HEK293 (cell line): ENCODE measurements around the gene DCTN4.

Experiments used
- CTCF ChIA-PET: fragments of 350-600 bp; formaldehyde crosslinking; extraction: SDS; loops from one replicate; lab custom pipeline; 2021; ENCODE audit warnings: antibody characterized with exemption; lab: Yijun Ruan, JAX
- POLR2A ChIA-PET: fragments of 300-600 bp; formaldehyde crosslinking; extraction: SDS; loops from one replicate; lab custom pipeline; 2020; ENCODE audit warnings: antibody characterized with exemption, inconsistent platforms; lab: Yijun Ruan, JAX
- H3K27ac ChIP-seq: fragments of 200-500 bp; sonication (Bioruptor generic); 2 replicates; pipeline ENCODE4 v1.5.1; 2014; ENCODE audit warnings: low read depth, low read length, control low read depth, inconsistent platforms; ENCODE audit errors: extremely low read depth
- H3K36me3 ChIP-seq, 2 experiments: fragments of 200-500 bp in 1 of 2; sonication (Bioruptor generic) in 1 of 2; 1 replicate in 1 of 2; 2 replicates in 1 of 2; pipeline ENCODE4 v1.5.1; 2014 to 2017; ENCODE audit warnings: inconsistent platforms in 2 of 2, low read length in 2 of 2; ENCODE audit not compliant: control insufficient read depth in 2 of 2, insufficient read depth in 1 of 2
- H3K4me1 ChIP-seq: fragments of 200-500 bp; sonication (Bioruptor generic); 2 replicates; pipeline ENCODE4 v1.5.1; 2014; ENCODE audit warnings: mild to moderate bottlenecking, low read length, inconsistent platforms; ENCODE audit not compliant: control insufficient read depth, insufficient read depth
- H3K4me3 ChIP-seq: 2 replicates; pipeline ENCODE4 v1.5.1; 2011; ENCODE audit warnings: low read depth, mild to moderate bottlenecking, control low read depth, low read length, moderate library complexity
- H3K9me3 ChIP-seq: fragments of 200-500 bp; sonication (Bioruptor generic); 2 replicates; pipeline ENCODE4 v1.5.1; 2014; ENCODE audit warnings: low read depth, low read length, inconsistent platforms; ENCODE audit not compliant: control insufficient read depth, insufficient read depth
- KLF16 ChIP-seq: fragments of 450-650 bp; formaldehyde crosslinking; IDR thresholded peaks from 2 replicates; pipeline ENCODE4 v1.5.1; 2017; ENCODE audit warnings: missing biosample characterization, missing genetic modification characterization
- REPIN1 ChIP-seq: fragments of 450-650 bp; formaldehyde crosslinking; IDR thresholded peaks from 2 replicates; pipeline ENCODE4 v1.5.1; 2017; ENCODE audit warnings: missing biosample characterization, missing genetic modification characterization, low read depth
- SALL2 ChIP-seq: fragments of 450-650 bp; formaldehyde crosslinking; IDR thresholded peaks from 2 replicates; pipeline ENCODE4 v1.5.0; 2017; ENCODE audit warnings: missing biosample characterization, mild to moderate bottlenecking, missing genetic modification characterization, borderline replicate concordance
- SP7 ChIP-seq: fragments of 450-650 bp; formaldehyde crosslinking; IDR thresholded peaks from 2 replicates; pipeline ENCODE4 v1.5.1; 2016; ENCODE audit warnings: missing biosample characterization, missing genetic modification characterization
- ZBTB1 ChIP-seq: fragments of 450-650 bp; formaldehyde crosslinking; IDR thresholded peaks from 2 replicates; pipeline ENCODE4 v1.5.1; 2016; ENCODE audit warnings: missing biosample characterization, missing genetic modification characterization
- ZBTB21 ChIP-seq: fragments of 450-650 bp; formaldehyde crosslinking; IDR thresholded peaks from 2 replicates; pipeline ENCODE4 v1.5.1; 2017; ENCODE audit warnings: missing biosample characterization, missing genetic modification characterization
- ZNF24 ChIP-seq: fragments of 450-650 bp; formaldehyde crosslinking; IDR thresholded peaks from 2 replicates; pipeline ENCODE4 v1.5.1; 2016; ENCODE audit warnings: missing biosample characterization, missing genetic modification characterization
- ZNF37A ChIP-seq: fragments of 450-650 bp; IDR thresholded peaks from 2 replicates; pipeline ENCODE4 v1.5.1; 2018; ENCODE audit warnings: missing biosample characterization, missing genetic modification characterization
- ZNF501 ChIP-seq: fragments of 450-650 bp; formaldehyde crosslinking; IDR thresholded peaks from 2 replicates; pipeline ENCODE4 v1.5.1; 2016; ENCODE audit warnings: missing biosample characterization, missing genetic modification characterization
- ZNF510 ChIP-seq: fragments of 450-650 bp; formaldehyde crosslinking; IDR thresholded peaks from 2 replicates; pipeline ENCODE4 v1.5.1; 2018; ENCODE audit warnings: mild to moderate bottlenecking, missing genetic modification characterization, missing biosample characterization; ENCODE audit not compliant: insufficient replicate concordance
- ZNF560 ChIP-seq: fragments of 450-650 bp; formaldehyde crosslinking; IDR thresholded peaks from 2 replicates; pipeline ENCODE4 v1.5.1; 2017; ENCODE audit warnings: missing biosample characterization, missing genetic modification characterization, borderline replicate concordance
- ZNF571 ChIP-seq: fragments of 450-650 bp; formaldehyde crosslinking; IDR thresholded peaks from 2 replicates; pipeline ENCODE4 v1.5.0; 2017; ENCODE audit warnings: missing biosample characterization, missing genetic modification characterization
- ZNF596 ChIP-seq: fragments of 450-650 bp; IDR thresholded peaks from 2 replicates; pipeline ENCODE4 v1.5.0; 2018; ENCODE audit warnings: missing biosample characterization, mild to moderate bottlenecking, missing genetic modification characterization, moderate library complexity
- ZNF621 ChIP-seq: fragments of 450-650 bp; formaldehyde crosslinking; IDR thresholded peaks from 2 replicates; pipeline ENCODE4 v1.5.1; 2017; ENCODE audit warnings: missing biosample characterization, missing genetic modification characterization
- ZNF747 ChIP-seq: fragments of 450-650 bp; formaldehyde crosslinking; IDR thresholded peaks from 2 replicates; pipeline ENCODE4 v1.5.1; 2016; ENCODE audit warnings: missing biosample characterization, missing genetic modification characterization
- ZNF830 ChIP-seq: fragments of 450-650 bp; IDR thresholded peaks from 2 replicates; pipeline ENCODE4 v1.5.0; 2018; ENCODE audit warnings: missing biosample characterization, missing genetic modification characterization, low read depth, mild to moderate bottlenecking, moderate library complexity
- ZNF837 ChIP-seq: fragments of 450-650 bp; formaldehyde crosslinking; IDR thresholded peaks from 2 replicates; pipeline ENCODE4 v1.5.1; 2016; ENCODE audit warnings: missing biosample characterization, missing genetic modification characterization
- TF ChIP-seq, protein P1 (sequence below): fragments of 450-650 bp; formaldehyde crosslinking; IDR thresholded peaks from 2 replicates; pipeline ENCODE4 v1.5.1; 2017; ENCODE audit warnings: missing biosample characterization, missing genetic modification characterization
- TF ChIP-seq, protein P2 (sequence below): fragments of 450-650 bp; IDR thresholded peaks from 2 replicates; pipeline ENCODE4 v1.5.1; 2018; ENCODE audit warnings: missing biosample characterization, missing genetic modification characterization
- TF ChIP-seq, protein P3 (sequence below): fragments of 450-650 bp; formaldehyde crosslinking; IDR thresholded peaks from 2 replicates; pipeline ENCODE4 v1.5.1; 2016; ENCODE audit warnings: missing biosample characterization, missing genetic modification characterization, borderline replicate concordance

DCTN4 gene

DNA sequence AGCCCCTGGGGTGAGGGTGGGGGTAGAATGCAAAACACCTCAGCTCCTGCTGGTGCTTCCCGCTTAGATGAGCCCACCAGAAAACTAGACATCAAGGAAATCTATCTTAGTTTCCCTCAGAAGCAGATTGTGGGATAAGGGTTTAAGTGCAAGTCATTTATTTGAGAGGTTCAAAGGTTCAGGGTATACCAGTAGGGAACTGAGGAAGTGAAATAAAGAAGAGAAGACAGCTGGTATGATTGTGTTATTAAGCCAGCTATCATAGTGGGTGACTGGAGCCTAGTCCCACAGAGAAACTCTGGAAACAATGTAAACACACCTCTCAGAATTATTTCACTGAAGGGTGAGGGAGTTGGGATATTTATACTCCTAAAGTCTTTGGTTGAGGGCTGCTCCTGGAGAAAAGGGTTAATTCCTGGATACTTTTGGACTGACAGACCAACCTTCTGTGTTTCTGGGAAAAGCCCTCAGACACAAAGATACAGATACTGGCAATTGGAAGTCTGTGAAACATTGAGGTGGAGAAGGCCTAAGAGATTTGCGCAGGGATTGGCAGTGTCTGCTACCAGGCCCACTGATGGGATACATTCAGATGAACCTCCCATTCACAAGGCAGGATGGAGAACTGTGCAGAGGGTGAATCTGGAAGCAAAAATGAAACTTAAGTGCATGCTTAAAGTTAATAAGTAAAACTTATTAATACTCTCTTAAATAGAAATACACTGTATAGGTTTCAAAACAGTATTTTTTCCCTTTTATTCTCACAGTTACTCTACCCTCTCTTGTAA lies 6.4 kb upstream of the DCTN4 start:
- H3K4me3 ChIP-seq, result no peak overlapping the region
- no peak for TF ChIP-seq ZNF621 (tag by site-specific recombination)
- peak; percentile 98 for TF ChIP-seq ZNF37A (tag by site-specific recombination)
- H3K27ac ChIP-seq, result no peak overlapping the region
- peaks cover 7% of the 10 kb centered on the region; the same call in 1 of the 2 replicates for H3K4me1 ChIP-seq
- CTCF ChIA-PET, result interaction anchor here (0.7 to 1.5 kb wide), 3 partner anchors 14 to 195 kb away, joined by 3 to 7 read pairs (median 3); partner anchors contain the start of gene SMIM3
- POLR2A ChIA-PET, result interaction anchor here (0.6 to 0.9 kb wide), 2 partner anchors 18 to 64 kb away, joined by 3 read pairs; partner anchors contain the start of gene RBM22
- H3K9me3 ChIP-seq, result no peaks in the 10 kb centered on the region
- no peaks in the 10 kb centered on the region for H3K36me3 ChIP-seq

DNA sequence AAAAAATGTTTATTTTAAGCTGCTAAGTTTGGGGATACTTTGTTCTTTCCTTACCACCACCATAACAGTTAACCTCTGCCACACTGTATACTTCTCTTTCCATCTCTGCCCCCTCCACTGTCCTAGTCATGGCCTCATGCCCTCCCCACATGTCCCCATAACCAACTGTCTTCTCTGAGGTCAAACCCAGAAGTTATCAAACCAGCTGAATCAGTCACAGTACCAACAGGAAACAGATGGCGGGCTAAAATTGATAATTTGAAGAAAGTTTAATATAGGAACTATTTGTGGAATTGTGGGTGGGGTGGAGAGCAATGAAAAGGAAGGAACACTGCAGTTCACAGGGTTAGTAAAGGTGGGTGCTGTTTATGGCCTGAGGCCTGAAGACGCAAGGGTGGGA lies 5.7 kb upstream of the DCTN4 start:
- no peak overlapping the region for H3K4me3 ChIP-seq
- no peak for TF ChIP-seq ZNF747
- TF ChIP-seq ZNF830 (tag by site-specific recombination), result no peak
- TF ChIP-seq ZNF560 (tag by site-specific recombination), result no peak
- no peak for TF ChIP-seq ZNF596 (tag by site-specific recombination)
- TF ChIP-seq SP7 (tag by site-specific recombination), result no peak
- no peak for TF ChIP-seq SALL2 (tag by site-specific recombination)
- TF ChIP-seq REPIN1, result no peak
- TF ChIP-seq ZNF510, result no peak
- TF ChIP-seq ZNF501, result no peak
- TF ChIP-seq, protein P1, sequence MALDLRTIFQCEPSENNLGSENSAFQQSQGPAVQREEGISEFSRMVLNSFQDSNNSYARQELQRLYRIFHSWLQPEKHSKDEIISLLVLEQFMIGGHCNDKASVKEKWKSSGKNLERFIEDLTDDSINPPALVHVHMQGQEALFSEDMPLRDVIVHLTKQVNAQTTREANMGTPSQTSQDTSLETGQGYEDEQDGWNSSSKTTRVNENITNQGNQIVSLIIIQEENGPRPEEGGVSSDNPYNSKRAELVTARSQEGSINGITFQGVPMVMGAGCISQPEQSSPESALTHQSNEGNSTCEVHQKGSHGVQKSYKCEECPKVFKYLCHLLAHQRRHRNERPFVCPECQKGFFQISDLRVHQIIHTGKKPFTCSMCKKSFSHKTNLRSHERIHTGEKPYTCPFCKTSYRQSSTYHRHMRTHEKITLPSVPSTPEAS (tag by site-specific recombination), result no peak
- TF ChIP-seq, protein P2, sequence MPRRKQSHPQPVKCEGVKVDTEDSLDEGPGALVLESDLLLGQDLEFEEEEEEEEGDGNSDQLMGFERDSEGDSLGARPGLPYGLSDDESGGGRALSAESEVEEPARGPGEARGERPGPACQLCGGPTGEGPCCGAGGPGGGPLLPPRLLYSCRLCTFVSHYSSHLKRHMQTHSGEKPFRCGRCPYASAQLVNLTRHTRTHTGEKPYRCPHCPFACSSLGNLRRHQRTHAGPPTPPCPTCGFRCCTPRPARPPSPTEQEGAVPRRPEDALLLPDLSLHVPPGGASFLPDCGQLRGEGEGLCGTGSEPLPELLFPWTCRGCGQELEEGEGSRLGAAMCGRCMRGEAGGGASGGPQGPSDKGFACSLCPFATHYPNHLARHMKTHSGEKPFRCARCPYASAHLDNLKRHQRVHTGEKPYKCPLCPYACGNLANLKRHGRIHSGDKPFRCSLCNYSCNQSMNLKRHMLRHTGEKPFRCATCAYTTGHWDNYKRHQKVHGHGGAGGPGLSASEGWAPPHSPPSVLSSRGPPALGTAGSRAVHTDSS (tag by site-specific recombination), result no peak
- no peak for TF ChIP-seq ZBTB21 (tag by site-specific recombination)
- no peak for TF ChIP-seq ZBTB1 (tag by site-specific recombination)
- TF ChIP-seq KLF16, result no peak
- no peak for TF ChIP-seq ZNF837 (tag by site-specific recombination)
- no peak for TF ChIP-seq ZNF24
- no peak for TF ChIP-seq ZNF571 (tag by site-specific recombination)
- TF ChIP-seq, protein P3, sequence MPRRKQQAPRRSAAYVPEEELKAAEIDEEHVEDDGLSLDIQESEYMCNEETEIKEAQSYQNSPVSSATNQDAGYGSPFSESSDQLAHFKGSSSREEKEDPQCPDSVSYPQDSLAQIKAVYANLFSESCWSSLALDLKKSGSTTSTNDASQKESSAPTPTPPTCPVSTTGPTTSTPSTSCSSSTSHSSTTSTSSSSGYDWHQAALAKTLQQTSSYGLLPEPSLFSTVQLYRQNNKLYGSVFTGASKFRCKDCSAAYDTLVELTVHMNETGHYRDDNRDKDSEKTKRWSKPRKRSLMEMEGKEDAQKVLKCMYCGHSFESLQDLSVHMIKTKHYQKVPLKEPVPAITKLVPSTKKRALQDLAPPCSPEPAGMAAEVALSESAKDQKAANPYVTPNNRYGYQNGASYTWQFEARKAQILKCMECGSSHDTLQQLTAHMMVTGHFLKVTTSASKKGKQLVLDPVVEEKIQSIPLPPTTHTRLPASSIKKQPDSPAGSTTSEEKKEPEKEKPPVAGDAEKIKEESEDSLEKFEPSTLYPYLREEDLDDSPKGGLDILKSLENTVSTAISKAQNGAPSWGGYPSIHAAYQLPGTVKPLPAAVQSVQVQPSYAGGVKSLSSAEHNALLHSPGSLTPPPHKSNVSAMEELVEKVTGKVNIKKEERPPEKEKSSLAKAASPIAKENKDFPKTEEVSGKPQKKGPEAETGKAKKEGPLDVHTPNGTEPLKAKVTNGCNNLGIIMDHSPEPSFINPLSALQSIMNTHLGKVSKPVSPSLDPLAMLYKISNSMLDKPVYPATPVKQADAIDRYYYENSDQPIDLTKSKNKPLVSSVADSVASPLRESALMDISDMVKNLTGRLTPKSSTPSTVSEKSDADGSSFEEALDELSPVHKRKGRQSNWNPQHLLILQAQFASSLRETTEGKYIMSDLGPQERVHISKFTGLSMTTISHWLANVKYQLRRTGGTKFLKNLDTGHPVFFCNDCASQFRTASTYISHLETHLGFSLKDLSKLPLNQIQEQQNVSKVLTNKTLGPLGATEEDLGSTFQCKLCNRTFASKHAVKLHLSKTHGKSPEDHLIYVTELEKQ (tag by site-specific recombination), result no peak
- no peaks in the 10 kb centered on the region for H3K9me3 ChIP-seq
- no peak overlapping the region for H3K27ac ChIP-seq
- peaks cover 7% of the 10 kb centered on the region; the same call in 1 of the 2 replicates for H3K4me1 ChIP-seq
- CTCF ChIA-PET, result interaction anchor here (0.7 to 1.6 kb wide), 4 partner anchors 10 to 194 kb away, joined by 3 to 5 read pairs (median 3); no protein-coding TSS in a partner anchor
- POLR2A ChIA-PET, result interaction anchor here (0.6 to 1.6 kb wide), 3 partner anchors 14 to 63 kb away, joined by 3 to 12 read pairs (median 3); partner anchors contain the start of genes RBM22 and SMIM3
- H3K36me3 ChIP-seq, result no peaks in the 10 kb centered on the region
